CD8-positive, alpha-beta memory T cell (primary cell): ENCODE results near the gene ISG20. TPM values are rescaled to one million over a fixed set of nuclear protein-coding genes. Genes with fewer than 3 reads are reported as not detected.

Experiments
- CTCF ChIA-PET: fragments of 350-600 bp; sonication (Branson Sonifier 250); formaldehyde crosslinking; loops from one replicate; lab custom pipeline; 2021; ENCODE audit warnings: antibody characterized with exemption; lab: Charles Lee
- POLR2A ChIA-PET: fragments of 350-600 bp; sonication (Branson Sonifier 250); formaldehyde crosslinking; loops from one replicate; lab custom pipeline; 2021; ENCODE audit warnings: antibody characterized with exemption; lab: Charles Lee
- DNase-seq, 5 donors: peaks; one replicate each; pipeline versions ENCODE4 v3.0.0 to v3.0.0-alpha.2; 2020 to 2022; ENCODE audit warnings: mixed read lengths in 1 of 5
- H3K27ac ChIP-seq: one replicate; pipeline ENCODE4 v1.7.0; 2013; ENCODE audit warnings: low read depth, mild to moderate bottlenecking, low read length, moderate library complexity
- H3K27me3 ChIP-seq: 2 replicates; pipeline ENCODE4 v1.7.0; 2013; ENCODE audit warnings: low read length, mild to moderate bottlenecking; ENCODE audit not compliant: insufficient read depth, poor library complexity, severe bottlenecking
- H3K36me3 ChIP-seq: 2 replicates; pipeline ENCODE4 v1.7.0; 2013; ENCODE audit warnings: mild to moderate bottlenecking, low read length, moderate library complexity; ENCODE audit not compliant: insufficient read depth
- H3K4me1 ChIP-seq: 2 replicates; pipeline ENCODE4 v1.7.0; 2013; ENCODE audit warnings: mild to moderate bottlenecking, low read length, moderate library complexity; ENCODE audit not compliant: insufficient read depth
- H3K4me3 ChIP-seq: 2 replicates; pipeline ENCODE4 v1.7.0; 2013; ENCODE audit warnings: mild to moderate bottlenecking, low read length
- H3K9me3 ChIP-seq: 2 replicates; pipeline ENCODE4 v1.7.0; 2013; ENCODE audit warnings: mild to moderate bottlenecking, low read length
- H3K27ac Mint-ChIP-seq, 8 donors: one replicate each; pipeline ENCODE4 v1.8.0; 2020 to 2021; ENCODE audit warnings: mixed read lengths in 8 of 8, mild to moderate bottlenecking in 6 of 8, inconsistent platforms in 3 of 8, moderate library complexity in 3 of 8
- H3K27me3 Mint-ChIP-seq, 2 donors: one replicate each; pipeline ENCODE4 v1.8.0; 2020 to 2021; ENCODE audit warnings: mixed read lengths in 2 of 2, mild to moderate bottlenecking in 1 of 2, moderate library complexity in 1 of 2
- H3K36me3 Mint-ChIP-seq, 3 donors: one replicate each; pipeline ENCODE4 v1.8.0; 2020 to 2021; ENCODE audit warnings: mixed read lengths in 3 of 3, inconsistent platforms in 1 of 3, mild to moderate bottlenecking in 1 of 3
- H3K4me1 Mint-ChIP-seq, 3 donors: one replicate each; pipeline ENCODE4 v1.8.0; 2020 to 2021; ENCODE audit warnings: mixed read lengths in 3 of 3, inconsistent platforms in 1 of 3, mild to moderate bottlenecking in 1 of 3
- H3K4me3 Mint-ChIP-seq, 7 donors: one replicate each; pipeline ENCODE4 v1.8.0; 2020 to 2021; ENCODE audit warnings: mixed read lengths in 7 of 7, mild to moderate bottlenecking in 6 of 7, moderate library complexity in 4 of 7, inconsistent platforms in 2 of 7
- H3K9me3 Mint-ChIP-seq, 5 donors: one replicate each; pipeline ENCODE4 v1.8.0; 2020 to 2022; ENCODE audit warnings: mixed read lengths in 5 of 5, mild to moderate bottlenecking in 3 of 5, moderate library complexity in 2 of 5, inconsistent platforms in 1 of 5
- polyA plus RNA-seq: library from polyadenylated mRNA; unstranded; fragments of 300-500 nt; fragmentation: Illumina TruSeq; gene quantifications from one replicate; pipeline ENCODE4 v1.2.3, GENCODE V29; 2021
- total RNA-seq, 2 experiments: library from RNA; stranded (reverse); gene quantifications; one replicate each; pipeline ENCODE4 v1.2.3, GENCODE V29; 2021

The ISG20 gene
- total and polyA plus RNA-seq, 3 experiments from 2014 or later: 22.5 to 572 (median 27.2) TPM

GRCh38 chr15:88651971-88652370 is 13.2 kb downstream of the ISG20 start:
- H3K4me1 ChIP-seq: peaks cover 94% of the 10 kb centered on the region
- no peaks in the 10 kb centered on the region for H3K27me3 Mint-ChIP-seq
- POLR2A ChIA-PET: no interaction called here
- H3K9me3 Mint-ChIP-seq: no peaks in the 10 kb centered on the region
- peak overlapping the region in 2 of 7 donors; percentile 2 to 27 for H3K4me3 Mint-ChIP-seq
- no peak overlapping the region for H3K4me3 ChIP-seq
- CTCF ChIA-PET: interaction anchor here (1.3 to 11.6 kb wide), 2 partner anchors 26 to 49 kb away, joined by 3 to 88 read pairs; no protein-coding TSS in a partner anchor
- H3K4me1 Mint-ChIP-seq: peaks cover 72 to 91% (median 79%) of the 10 kb centered on the region in 3 donors
- peaks cover 0 to 77% (median 12%) of the 10 kb centered on the region in 3 donors for H3K36me3 Mint-ChIP-seq
- H3K36me3 ChIP-seq: peaks cover 6% of the 10 kb centered on the region
- no peak overlapping the region for H3K27ac ChIP-seq
- H3K27me3 ChIP-seq: no peaks in the 10 kb centered on the region
- no peak for DNase-seq
- H3K9me3 ChIP-seq: no peaks in the 10 kb centered on the region
- H3K27ac Mint-ChIP-seq: peak overlapping the region in 7 of 8 donors; percentile 60 to 97 (median 80)

- H3K27me3 ChIP-seq: no peaks in the 10 kb centered on the region
- POLR2A ChIA-PET: interaction anchor here (0.6 to 1.6 kb wide), 2 partner anchors 14 to 25 kb away, joined by 3 to 4 read pairs; partner anchors contain the start of gene ISG20
- no peaks in the 10 kb centered on the region for H3K9me3 ChIP-seq
- peaks cover 6% of the 10 kb centered on the region for H3K36me3 ChIP-seq
- Mint-ChIP-seq H3K36me3 (peaks cover 0 to 73% (median 9%) of the 10 kb centered on the region in 3 donors), H3K4me3 (peak overlapping the region in 2 of 7 donors; percentile 28 to 34), H3K27ac (peak overlapping the region; percentile 60 to 98 (median 86)), H3K4me1 (peaks cover 74 to 91% (median 79%) of the 10 kb centered on the region in 3 donors), H3K9me3 (no peaks in the 10 kb centered on the region), H3K27me3 (no peaks in the 10 kb centered on the region)
- DNase-seq: no peak
- peaks cover 94% of the 10 kb centered on the region for H3K4me1 ChIP-seq
- H3K27ac ChIP-seq: no peak overlapping the region
- CTCF ChIA-PET: interaction anchor here (1.3 to 11.6 kb wide), 2 partner anchors 27 to 49 kb away, joined by 3 to 88 read pairs; no protein-coding TSS in a partner anchor
- no peak overlapping the region for H3K4me3 ChIP-seq
These were observed 13.8 kb downstream of the ISG20 start for GRCh38 chr15:88652456-88653199.

- ChIA-PET POLR2A (interaction anchor here (0.6 to 1.6 kb wide), 3 partner anchors 12 to 26 kb away, joined by 3 to 5 read pairs (median 4); partner anchors contain the start of gene ISG20), CTCF (interaction anchor here (1.3 to 11.6 kb wide), 3 partner anchors 28 to 48 kb away, joined by 3 to 88 read pairs (median 5); no protein-coding TSS in a partner anchor)
- Mint-ChIP-seq H3K27me3 (no peaks in the 10 kb centered on the region), H3K4me3 (peak overlapping the region in 1 of 7 donors; percentile 74), H3K27ac (peak overlapping the region; percentile 60 to 98 (median 86)), H3K4me1 (peaks cover 70 to 91% (median 73%) of the 10 kb centered on the region in 3 donors), H3K36me3 (peaks cover 0 to 65% (median 8%) of the 10 kb centered on the region in 3 donors), H3K9me3 (no peaks in the 10 kb centered on the region)
- H3K27me3 ChIP-seq: no peaks in the 10 kb centered on the region
- H3K9me3 ChIP-seq: no peaks in the 10 kb centered on the region
- no peak for DNase-seq
- H3K27ac ChIP-seq: no peak overlapping the region
- no peak overlapping the region for H3K4me3 ChIP-seq
- peaks cover 90% of the 10 kb centered on the region for H3K4me1 ChIP-seq
- H3K36me3 ChIP-seq: peaks cover 6% of the 10 kb centered on the region
These were observed 14.6 kb downstream of the ISG20 start for GRCh38 chr15:88653200-88654064.

DNA sequence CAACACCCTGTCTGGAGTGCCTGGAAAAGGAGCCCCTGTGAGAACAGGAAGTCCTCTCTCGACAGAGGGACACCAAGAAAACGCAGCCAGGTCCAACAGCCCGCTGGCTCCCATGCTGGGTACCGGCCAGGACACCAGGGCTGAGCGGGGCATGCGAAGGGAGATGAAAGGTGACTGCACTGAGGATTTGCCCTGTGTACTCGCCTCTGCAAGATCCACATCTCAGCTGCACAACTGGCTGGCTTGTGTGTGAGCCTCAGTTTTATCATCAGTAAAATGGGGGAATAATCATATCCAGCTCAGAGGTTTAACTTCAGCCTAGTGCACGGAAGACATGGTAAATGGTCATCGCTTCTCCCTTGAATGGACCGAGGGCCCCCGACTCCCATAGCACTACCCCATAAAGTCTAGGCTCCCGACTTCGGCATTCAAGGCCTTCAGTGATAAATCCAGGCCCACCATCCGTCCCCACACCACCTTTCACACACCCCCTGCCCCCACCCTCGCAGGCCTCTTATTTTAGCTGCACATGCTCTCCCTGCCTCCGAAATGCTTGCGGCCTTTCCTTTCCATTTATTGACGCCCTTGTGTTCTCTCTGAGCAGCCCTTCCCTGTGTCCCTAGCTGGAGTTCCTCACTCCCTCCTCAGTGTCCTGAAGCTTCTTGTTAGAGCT is 15.8 kb downstream of the ISG20 start:
- H3K4me1 ChIP-seq: peaks cover 86% of the 10 kb centered on the region

DNA sequence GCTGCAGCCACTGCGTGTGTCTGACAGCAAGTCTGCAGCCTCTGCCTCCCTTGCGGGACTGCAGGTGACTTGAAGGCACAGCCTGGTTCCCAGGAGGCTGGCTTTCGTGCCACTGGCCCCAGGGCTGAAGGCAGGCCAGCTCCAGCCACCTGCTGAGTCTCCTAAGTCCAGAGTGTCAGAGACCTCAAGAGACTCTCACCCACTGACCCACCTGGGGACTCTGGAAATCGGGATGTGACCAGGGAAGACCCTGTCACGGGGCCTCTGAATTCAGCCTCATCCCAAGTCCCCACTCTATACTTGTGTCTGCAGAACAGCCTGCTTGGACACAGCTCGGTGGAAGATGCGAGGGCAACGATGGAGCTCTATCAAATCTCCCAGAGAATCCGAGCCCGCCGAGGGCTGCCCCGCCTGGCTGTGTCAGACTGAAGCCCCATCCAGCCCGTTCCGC is 16.3 kb downstream of the ISG20 start:
- H3K27me3 ChIP-seq: no peaks in the 10 kb centered on the region
- Mint-ChIP-seq H3K4me3 (no peak overlapping the region), H3K36me3 (peaks cover 0 to 52% (median 2%) of the 10 kb centered on the region in 3 donors), H3K27ac (peak overlapping the region; percentile 43 to 98 (median 78)), H3K9me3 (no peaks in the 10 kb centered on the region), H3K27me3 (no peaks in the 10 kb centered on the region), H3K4me1 (peaks cover 56 to 86% (median 57%) of the 10 kb centered on the region in 3 donors)
- H3K27ac ChIP-seq: no peak overlapping the region
- no peaks in the 10 kb centered on the region for H3K9me3 ChIP-seq
- ChIA-PET CTCF (interaction anchor here (1.0 to 11.6 kb wide), 4 partner anchors 9 to 34 kb away, joined by 3 to 88 read pairs (median 6); partner anchors contain the start of gene AEN), POLR2A (interaction anchor here (0.6 to 1.5 kb wide), 3 partner anchors 16 to 31 kb away, joined by 3 to 4 read pairs (median 3); partner anchors contain the start of gene ISG20)
- peaks cover 6% of the 10 kb centered on the region for H3K36me3 ChIP-seq
- peaks cover 84% of the 10 kb centered on the region for H3K4me1 ChIP-seq
- H3K4me3 ChIP-seq: no peak overlapping the region
- no peak for DNase-seq

More for the DNA sequence above, 15.8 kb downstream of the ISG20 start:
- Mint-ChIP-seq H3K4me1 (peaks cover 61 to 90% (median 62%) of the 10 kb centered on the region in 3 donors), H3K4me3 (no peak overlapping the region), H3K27me3 (no peaks in the 10 kb centered on the region), H3K27ac (peak overlapping the region; percentile 43 to 87 (median 75)), H3K36me3 (peaks cover 0 to 56% (median 2%) of the 10 kb centered on the region in 3 donors), H3K9me3 (no peaks in the 10 kb centered on the region)
- ChIA-PET CTCF (interaction anchor here (2.0 to 11.6 kb wide), 2 partner anchors 29 to 32 kb away, joined by 5 to 88 read pairs; no protein-coding TSS in a partner anchor), POLR2A (interaction anchor here (0.6 to 1.5 kb wide), 2 partner anchors 16 to 30 kb away, joined by 3 read pairs; partner anchors contain the start of gene ISG20)
- H3K36me3 ChIP-seq: peaks cover 6% of the 10 kb centered on the region
- no peak for DNase-seq
- H3K4me3 ChIP-seq: no peak overlapping the region
- no peak overlapping the region for H3K27ac ChIP-seq
- no peaks in the 10 kb centered on the region for H3K27me3 ChIP-seq
- H3K9me3 ChIP-seq: no peaks in the 10 kb centered on the region

GRCh38 chr15:88655800-88656488 is 17.1 kb downstream of the ISG20 start:
- H3K27me3 Mint-ChIP-seq: no peaks in the 10 kb centered on the region
- CTCF ChIA-PET: interaction anchor here (0.9 to 11.6 kb wide), 6 partner anchors 9 to 35 kb away, joined by 3 to 88 read pairs (median 4); partner anchors contain the start of gene AEN
- Histone ChIP-seq H3K4me3 (peak overlapping the region; percentile 4), H3K36me3 (peaks cover 5% of the 10 kb centered on the region), H3K9me3 (no peaks in the 10 kb centered on the region), H3K27me3 (no peaks in the 10 kb centered on the region), H3K4me1 (peaks cover 83% of the 10 kb centered on the region), H3K27ac (no peak overlapping the region)
- peak in 1 of 5 donors; percentile 56 for DNase-seq
- H3K4me3 Mint-ChIP-seq: peak overlapping the region in 6 of 7 donors; percentile 44 to 67 (median 59)
- peaks cover 0 to 48% (median 2%) of the 10 kb centered on the region in 3 donors for H3K36me3 Mint-ChIP-seq
- peaks cover 48 to 86% (median 52%) of the 10 kb centered on the region in 3 donors for H3K4me1 Mint-ChIP-seq
- peak overlapping the region; percentile 53 to 98 (median 80) for H3K27ac Mint-ChIP-seq
- no peaks in the 10 kb centered on the region for H3K9me3 Mint-ChIP-seq
- POLR2A ChIA-PET: interaction anchor here (0.8 to 1.5 kb wide), 2 partner anchors 26 to 32 kb away, joined by 3 to 4 read pairs; no protein-coding TSS in a partner anchor
